GM18951 (cell line): ENCODE data around the gene CCT6A.
"Not testable (repeated sequence)": the region's sequence is repeated elsewhere in the genome, so short reads cannot be mapped to it uniquely, and the experiment has no call there.

Experiments
- POLR2A ChIP-seq: IDR thresholded peaks from 4 replicates; pipeline ENCODE4 v1.6.1; 2011; ENCODE audit warnings: mild to moderate bottlenecking; ENCODE audit not compliant: insufficient read length, insufficient read depth; ENCODE audit errors: extremely low read depth
- in situ Hi-C: fragments of 300-500 bp; cut with MboI; formaldehyde crosslinking; loops from one replicate; pipeline ENCODE4 v1.12.0; 2022; ENCODE audit warnings: low sequenced_read_pairs, mixed read lengths, inconsistent platforms; ENCODE audit not compliant: unreplicated experiment

The CCT6A gene

GRCh38 chr7:56051339-56052191 lies at the start of gene CCT6A, which contains the start of gene PSPH:
Gene CCT6A, plus strand, starts transcription at chr7:56051765. Its CDS starts 84 bp downstream, at chr7:56051849.
Gene PSPH, minus strand, starts transcription at chr7:56051444. Its CDS starts 30,232 bp downstream, at chr7:56021212.
- TF ChIP-seq POLR2A = peak; percentile 95
- in situ Hi-C loops = no loop called here

GRCh38 chr7:56003749-56004148 lies 47.8 kb upstream of the CCT6A start:
- TF ChIP-seq POLR2A = no peak
- in situ Hi-C loops = no loop called here

GRCh38 chr7:56007167-56007652 lies 44.4 kb upstream of the CCT6A start:
- in situ Hi-C loops = no loop called here
- no peak for TF ChIP-seq POLR2A

GRCh38 chr7:56007891-56008290 lies 43.7 kb upstream of the CCT6A start:
- in situ Hi-C loops = no loop called here
- TF ChIP-seq POLR2A = no peak

GRCh38 chr7:56009695-56010094 lies 41.9 kb upstream of the CCT6A start:
- no peak for TF ChIP-seq POLR2A
- in situ Hi-C loops = no loop called here

- in situ Hi-C loops = not testable (repeated sequence)
These were observed 34.5 kb upstream of the CCT6A start for GRCh38 chr7:56017015-56017414.

- TF ChIP-seq POLR2A = no peak
- in situ Hi-C loops = no loop called here
These were observed 32.1 kb upstream of the CCT6A start for GRCh38 chr7:56019501-56019900.

GRCh38 chr7:56023500-56023899 lies 28.1 kb upstream of the CCT6A start:
- TF ChIP-seq POLR2A = no peak
- in situ Hi-C loops = no loop called here

GRCh38 chr7:56026538-56026937 lies 25.0 kb upstream of the CCT6A start:
- TF ChIP-seq POLR2A = no peak
- in situ Hi-C loops = no loop called here

- TF ChIP-seq POLR2A = no peak
- in situ Hi-C loops = no loop called here
These were observed 22.5 kb upstream of the CCT6A start for GRCh38 chr7:56028942-56029630.

GRCh38 chr7:56030340-56030739 lies 21.2 kb upstream of the CCT6A start:
- in situ Hi-C loops = no loop called here
- TF ChIP-seq POLR2A = no peak

GRCh38 chr7:56031556-56031955 lies 20.0 kb upstream of the CCT6A start:
- in situ Hi-C loops = not testable (repeated sequence)

- in situ Hi-C loops = not testable (repeated sequence)
These were observed 19.0 kb upstream of the CCT6A start for GRCh38 chr7:56032578-56032977.
